ENCODE measurements around the gene TTL.
"Not testable (repeated sequence)": the region's sequence is repeated elsewhere in the genome, so short reads cannot be mapped to it uniquely, and the experiment has no call there.

Gene TTL

GRCh38 chr2:112542984-112543661 lies 61.2 kb downstream of the TTL start:
- H3K9me3 ChIP-seq = no peaks in the 10 kb centered on the region; the same call in 1 of the 2 replicates
- H3K27me3 ChIP-seq (ENCODE audit: low read depth) = no peaks in the 10 kb centered on the region
- H3K4me3 ChIP-seq = peak overlapping the region; percentile 88
- in situ Hi-C loops (cut with MboI; ENCODE audit: low sequenced_read_pairs) = no loop called here
- DNase-seq (ENCODE audit: low spot score in 2 of 2) = peak; percentile 36 to 54
- H3K4me1 ChIP-seq = peaks cover 10% of the 10 kb centered on the region
- peaks cover 27% of the 10 kb centered on the region for H3K36me3 ChIP-seq (replicated peaks)

- in situ Hi-C loops (cut with MboI; ENCODE audit: low sequenced_read_pairs) = no loop called here
- peaks cover 63% of the 10 kb centered on the region for H3K36me3 ChIP-seq (replicated peaks)
- no peak for DNase-seq (ENCODE audit: low spot score in 2 of 2)
- no peaks in the 10 kb centered on the region for H3K9me3 ChIP-seq
- H3K4me1 ChIP-seq = peaks cover 10% of the 10 kb centered on the region
- H3K27me3 ChIP-seq (ENCODE audit: low read depth) = no peaks in the 10 kb centered on the region
- H3K4me3 ChIP-seq = no peak overlapping the region
Measured at GRCh38 chr2:112547333-112547732, 65.4 kb downstream of the TTL start.

DNA sequence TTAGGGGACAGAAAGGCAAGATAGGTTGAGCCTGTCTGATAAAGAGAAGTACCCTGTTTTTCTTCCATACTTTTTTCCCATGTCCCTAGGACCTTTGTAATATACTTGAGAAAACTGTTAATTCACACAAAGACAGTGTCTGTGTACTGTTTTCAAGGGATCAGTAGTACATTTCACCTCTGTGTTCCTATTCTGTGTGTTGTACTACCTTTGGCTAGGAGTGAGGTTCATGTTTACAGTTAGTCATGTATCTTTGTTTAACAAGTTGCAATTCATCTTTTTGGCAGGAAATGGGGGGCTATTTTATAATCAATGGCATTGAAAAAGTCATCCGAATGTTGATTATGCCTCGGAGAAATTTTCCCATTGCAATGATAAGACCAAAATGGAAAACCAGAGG lies 67.0 kb downstream of the TTL start:
- no peaks in the 10 kb centered on the region for H3K9me3 ChIP-seq
- H3K4me3 ChIP-seq = no peak overlapping the region
- H3K27me3 ChIP-seq (ENCODE audit: low read depth) = no peaks in the 10 kb centered on the region
- peaks cover 79% of the 10 kb centered on the region for H3K36me3 ChIP-seq (replicated peaks)
- no peak for DNase-seq (ENCODE audit: low spot score in 2 of 2)
- in situ Hi-C loops (cut with MboI; ENCODE audit: low sequenced_read_pairs) = no loop called here
- peaks cover 10% of the 10 kb centered on the region for H3K4me1 ChIP-seq

- Histone ChIP-seq H3K36me3 (replicated peaks) (peaks cover 85% of the 10 kb centered on the region), H3K4me3 (no peak overlapping the region), H3K27me3 (ENCODE audit: low read depth) (no peaks in the 10 kb centered on the region), H3K9me3 (no peaks in the 10 kb centered on the region), H3K4me1 (no peaks in the 10 kb centered on the region; the same call in 1 of the 2 replicates)
- DNase-seq (ENCODE audit: low spot score in 2 of 2) = no peak
- in situ Hi-C loops (cut with MboI; ENCODE audit: low sequenced_read_pairs) = loop anchor here (25.0 kb wide), 1 partner anchor 704 kb away; no protein-coding TSS in a partner anchor
Measured at GRCh38 chr2:112566104-112566503, 84.1 kb downstream of the TTL start.

- not testable (repeated sequence) for H3K27me3 ChIP-seq (ENCODE audit: low read depth); H3K4me1 ChIP-seq; H3K9me3 ChIP-seq; H3K4me3 ChIP-seq; DNase-seq (ENCODE audit: low spot score in 2 of 2)
- peaks cover 85% of the 10 kb centered on the region for H3K36me3 ChIP-seq (replicated peaks)
- in situ Hi-C loops (cut with MboI; ENCODE audit: low sequenced_read_pairs) = loop anchor here (25.0 kb wide), 1 partner anchor 704 kb away; no protein-coding TSS in a partner anchor
Measured at GRCh38 chr2:112566508-112566907, 84.6 kb downstream of the TTL start.

- no peaks in the 10 kb centered on the region for H3K9me3 ChIP-seq
- no peaks in the 10 kb centered on the region; the same call in 1 of the 2 replicates for H3K4me1 ChIP-seq
- peaks cover 95% of the 10 kb centered on the region for H3K36me3 ChIP-seq (replicated peaks)
- no peak overlapping the region for H3K4me3 ChIP-seq
- H3K27me3 ChIP-seq (ENCODE audit: low read depth) = no peaks in the 10 kb centered on the region
- in situ Hi-C loops (cut with MboI; ENCODE audit: low sequenced_read_pairs) = loop anchor here (25.0 kb wide), 1 partner anchor 710 kb away; no protein-coding TSS in a partner anchor
- DNase-seq (ENCODE audit: low spot score in 2 of 2) = no peak
Measured at GRCh38 chr2:112572005-112572404, 90.0 kb downstream of the TTL start.

GRCh38 chr2:112577756-112578155 lies 95.8 kb downstream of the TTL start:
- Histone ChIP-seq H3K36me3 (replicated peaks) (peaks cover 46% of the 10 kb centered on the region), H3K4me3 (no peak overlapping the region), H3K27me3 (ENCODE audit: low read depth) (no peaks in the 10 kb centered on the region), H3K4me1 (no peaks in the 10 kb centered on the region; the same call in 1 of the 2 replicates), H3K9me3 (no peaks in the 10 kb centered on the region)
- in situ Hi-C loops (cut with MboI; ENCODE audit: low sequenced_read_pairs) = no loop called here
- no peak for DNase-seq (ENCODE audit: low spot score in 2 of 2)

DNA sequence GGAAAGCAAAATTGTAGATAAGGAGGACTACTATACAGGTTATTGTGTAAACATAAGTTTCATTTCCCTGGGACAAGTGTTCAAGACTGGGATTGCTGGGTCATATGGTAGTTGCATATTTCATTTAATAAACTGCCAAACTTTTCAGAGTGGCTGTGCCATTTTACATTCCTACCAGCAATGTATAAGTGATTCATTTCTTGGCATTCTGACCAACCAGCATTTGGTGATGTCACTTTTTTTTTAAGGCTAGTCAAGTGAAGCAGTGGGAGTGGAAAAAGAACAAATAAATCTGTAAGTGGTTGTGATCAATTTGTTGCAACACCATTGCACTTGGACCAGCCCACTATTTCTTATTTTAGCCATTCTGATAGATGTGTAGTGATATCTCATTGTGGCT lies 97.3 kb downstream of the TTL start:
- Histone ChIP-seq H3K4me3 (no peak overlapping the region), H3K27me3 (ENCODE audit: low read depth) (no peaks in the 10 kb centered on the region), H3K36me3 (replicated peaks) (peaks cover 32% of the 10 kb centered on the region), H3K4me1 (peaks cover 3% of the 10 kb centered on the region), H3K9me3 (no peaks in the 10 kb centered on the region)
- no peak for DNase-seq (ENCODE audit: low spot score in 2 of 2)
- in situ Hi-C loops (cut with MboI; ENCODE audit: low sequenced_read_pairs) = no loop called here

GRCh38 chr2:112580084-112580483 lies 98.1 kb downstream of the TTL start:
- in situ Hi-C loops (cut with MboI; ENCODE audit: low sequenced_read_pairs) = no loop called here
- Histone ChIP-seq H3K27me3 (ENCODE audit: low read depth) (no peaks in the 10 kb centered on the region), H3K9me3 (no peaks in the 10 kb centered on the region), H3K4me3 (no peak overlapping the region), H3K4me1 (peaks cover 3% of the 10 kb centered on the region), H3K36me3 (replicated peaks) (peaks cover 24% of the 10 kb centered on the region)
- no peak for DNase-seq (ENCODE audit: low spot score in 2 of 2)

GRCh38 chr2:112582314-112582746 lies 100.4 kb downstream of the TTL start:
- Histone ChIP-seq H3K9me3 (no peaks in the 10 kb centered on the region), H3K4me1 (peaks cover 3% of the 10 kb centered on the region), H3K36me3 (replicated peaks) (0 out of 2 replicates have a peak, but pooled peaks cover 3% of the 10 kb centered on the region), H3K27me3 (ENCODE audit: low read depth) (no peaks in the 10 kb centered on the region), H3K4me3 (no peak overlapping the region)
- DNase-seq (ENCODE audit: low spot score in 2 of 2) = peak; percentile 49 to 57
- in situ Hi-C loops (cut with MboI; ENCODE audit: low sequenced_read_pairs) = no loop called here

- DNase-seq (ENCODE audit: low spot score in 2 of 2) = peak in 1 of 2 experiments; percentile 52
- H3K9me3 ChIP-seq = no peaks in the 10 kb centered on the region
- no peaks in the 10 kb centered on the region for H3K36me3 ChIP-seq (replicated peaks)
- H3K4me3 ChIP-seq = peak overlapping the region; percentile 65
- H3K4me1 ChIP-seq = peaks cover 3% of the 10 kb centered on the region
- no peaks in the 10 kb centered on the region for H3K27me3 ChIP-seq (ENCODE audit: low read depth)
- in situ Hi-C loops (cut with MboI; ENCODE audit: low sequenced_read_pairs) = no loop called here
Measured at GRCh38 chr2:112583497-112584133, 101.7 kb downstream of the TTL start.

- no peaks in the 10 kb centered on the region; the same call in 1 of the 2 replicates for H3K36me3 ChIP-seq (replicated peaks)
- no peaks in the 10 kb centered on the region for H3K27me3 ChIP-seq (ENCODE audit: low read depth)
- DNase-seq (ENCODE audit: low spot score in 2 of 2) = peak; percentile 96
- H3K4me3 ChIP-seq = peak within 1 kb of the TSS; percentile 65
- H3K4me1 ChIP-seq = peaks cover 3% of the 10 kb centered on the region
- H3K9me3 ChIP-seq = no peaks in the 10 kb centered on the region
- in situ Hi-C loops (cut with MboI; ENCODE audit: low sequenced_read_pairs) = no loop called here
Measured at GRCh38 chr2:112584134-112584890, 102.4 kb downstream of the TTL start, which contains the start of gene CHCHD5. Gene CHCHD5, plus strand, starts transcription at chr2:112584609. Its CDS starts 39 bp downstream, at chr2:112584648.

DNA sequence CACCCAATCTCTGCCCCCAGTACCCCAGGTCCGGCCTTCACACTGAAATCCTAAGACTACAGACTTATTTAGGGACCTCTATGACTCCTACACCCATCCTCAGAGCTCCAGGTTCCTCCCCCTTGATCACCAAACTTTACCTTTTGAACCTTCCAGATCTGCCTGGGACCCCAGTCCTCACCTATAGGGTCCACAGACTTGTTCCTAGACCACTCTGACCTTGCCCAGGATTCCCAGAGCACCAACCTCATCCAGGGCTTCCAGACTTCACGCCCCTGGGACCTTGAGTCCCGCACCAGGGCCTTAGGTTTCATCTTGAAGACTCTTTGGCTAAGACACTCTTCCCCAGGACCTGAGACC lies 102.9 kb downstream of the TTL start:
- in situ Hi-C loops (cut with MboI; ENCODE audit: low sequenced_read_pairs) = no loop called here

More for the DNA sequence above, 102.9 kb downstream of the TTL start:
- Histone ChIP-seq H3K4me1 (peaks cover 3% of the 10 kb centered on the region), H3K36me3 (replicated peaks) (no peaks in the 10 kb centered on the region; the same call in 1 of the 2 replicates), H3K9me3 (no peaks in the 10 kb centered on the region), H3K27me3 (ENCODE audit: low read depth) (no peaks in the 10 kb centered on the region), H3K4me3 (peak overlapping the region; percentile 65)
- no peak for DNase-seq (ENCODE audit: low spot score in 2 of 2)

Measured in HAP-1 (cell line).